Measurements from ENCODE around the gene CARMIL1. TPM values are rescaled to one million over a fixed set of nuclear protein-coding genes. Genes with fewer than 3 reads are reported as not detected.

The CARMIL1 gene
- total RNA-seq, 1 experiment from 2014 or later = 23.6 TPM

DNA sequence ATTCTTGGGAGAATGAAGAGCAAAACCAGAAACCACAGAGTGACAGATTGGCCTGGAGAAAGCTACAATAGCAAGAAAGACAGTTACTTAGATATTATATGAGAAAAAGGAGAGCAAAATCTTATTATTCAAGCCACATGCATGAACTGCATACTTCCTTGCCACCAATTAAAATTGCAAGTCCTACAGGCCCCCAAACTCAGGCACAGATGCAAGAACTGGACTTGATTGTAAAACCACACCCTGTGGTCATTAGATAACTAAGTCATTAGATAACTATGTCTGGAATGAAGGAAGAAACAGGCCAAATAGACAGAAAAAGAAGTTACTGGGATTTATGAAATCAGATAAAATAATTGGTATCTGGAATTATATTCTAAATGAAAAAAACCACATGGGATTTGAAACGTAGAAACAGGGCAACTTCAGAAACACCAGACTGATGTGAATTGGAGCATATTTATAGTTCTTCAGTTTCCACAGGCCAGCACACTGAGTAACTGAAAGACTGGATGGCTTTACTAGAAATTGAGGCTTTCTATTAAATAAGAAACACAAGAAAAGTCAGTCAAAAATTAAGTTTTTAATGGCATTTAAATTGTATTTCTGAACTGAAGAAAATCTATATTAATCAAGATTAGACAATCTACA, 49.4 kb upstream of the CARMIL1 start:
- Histone ChIP-seq H2BK15ac (ENCODE audit: low read depth, low read length) (no peak overlapping the region), H3K79me1 (ENCODE audit: insufficient read depth, low read depth, low read length, poor library complexity, severe bottlenecking) (no peaks in the 10 kb centered on the region), H2AFZ (ENCODE audit: low read length) (no peak overlapping the region), H2BK120ac (ENCODE audit: low read depth, low read length, poor library complexity, severe bottlenecking) (no peak overlapping the region), H3K9ac (ENCODE audit: extremely low read depth, insufficient read length, low read length) (no peak overlapping the region), H3K9me3 (ENCODE audit: control insufficient read depth, low read depth, low read length) (no peaks in the 10 kb centered on the region), H2BK12ac (ENCODE audit: insufficient read length, low read depth, low read length) (no peak overlapping the region), H3K4ac (ENCODE audit: low read depth, low read length) (no peak overlapping the region), H3K27ac (ENCODE audit: insufficient read length, low read depth, low read length) (no peak overlapping the region), H4K5ac (ENCODE audit: insufficient read length, low read depth, low read length) (no peak overlapping the region), H3K14ac (ENCODE audit: insufficient read depth, low read length) (no peak overlapping the region), H2BK20ac (ENCODE audit: low read depth, low read length, poor library complexity, severe bottlenecking) (no peak overlapping the region), H3K56ac (ENCODE audit: insufficient read length, low read depth, low read length) (no peak overlapping the region), H3T11ph (ENCODE audit: low read length) (no peak overlapping the region), H3K18ac (ENCODE audit: insufficient read length, low read depth, low read length) (no peak overlapping the region), H2AK5ac (ENCODE audit: insufficient read length, low read length) (no peak overlapping the region), H4K91ac (ENCODE audit: insufficient read length, low read depth, low read length) (no peak overlapping the region), H2BK5ac (ENCODE audit: insufficient read length, low read length) (no peak overlapping the region), H3K4me1 (ENCODE audit: insufficient read depth, low read length) (no peaks in the 10 kb centered on the region), H3K27me3 (ENCODE audit: insufficient read depth, low read length) (no peaks in the 10 kb centered on the region), H3K23me2 (ENCODE audit: insufficient read length, low read depth, low read length, poor library complexity, severe bottlenecking) (no peaks in the 10 kb centered on the region), H3K4me2 (ENCODE audit: insufficient read depth, insufficient read length, low read length) (no peak overlapping the region), H4K20me1 (ENCODE audit: control insufficient read depth, insufficient read depth, insufficient read length) (no peaks in the 10 kb centered on the region), H4K8ac (replicated peaks; ENCODE audit: insufficient read length, low read depth, low read length) (no peak overlapping the region), H3K79me2 (ENCODE audit: insufficient read depth, low read length) (no peaks in the 10 kb centered on the region), H3K23ac (ENCODE audit: insufficient read length, low read depth, low read length) (no peak overlapping the region)
- H3K9me3 Mint-ChIP-seq = no peaks in the 10 kb centered on the region
- H3K27ac Mint-ChIP-seq = no peak overlapping the region
- no peaks in the 10 kb centered on the region for H3K36me3 Mint-ChIP-seq (ENCODE audit: insufficient read depth in 1 of 3, low read depth in 3 of 3)
- no CpG with 5 or more reads among the region's 1 CpG for WGBS (ENCODE audit: extremely low coverage, insufficient read length, low lambda C conversion rate)
- H3K27me3 Mint-ChIP-seq (ENCODE audit: low read depth) = no peaks in the 10 kb centered on the region
- no peak for DNase-seq
- H3K4me1 Mint-ChIP-seq = no peaks in the 10 kb centered on the region
- TF ChIP-seq, protein P1, sequence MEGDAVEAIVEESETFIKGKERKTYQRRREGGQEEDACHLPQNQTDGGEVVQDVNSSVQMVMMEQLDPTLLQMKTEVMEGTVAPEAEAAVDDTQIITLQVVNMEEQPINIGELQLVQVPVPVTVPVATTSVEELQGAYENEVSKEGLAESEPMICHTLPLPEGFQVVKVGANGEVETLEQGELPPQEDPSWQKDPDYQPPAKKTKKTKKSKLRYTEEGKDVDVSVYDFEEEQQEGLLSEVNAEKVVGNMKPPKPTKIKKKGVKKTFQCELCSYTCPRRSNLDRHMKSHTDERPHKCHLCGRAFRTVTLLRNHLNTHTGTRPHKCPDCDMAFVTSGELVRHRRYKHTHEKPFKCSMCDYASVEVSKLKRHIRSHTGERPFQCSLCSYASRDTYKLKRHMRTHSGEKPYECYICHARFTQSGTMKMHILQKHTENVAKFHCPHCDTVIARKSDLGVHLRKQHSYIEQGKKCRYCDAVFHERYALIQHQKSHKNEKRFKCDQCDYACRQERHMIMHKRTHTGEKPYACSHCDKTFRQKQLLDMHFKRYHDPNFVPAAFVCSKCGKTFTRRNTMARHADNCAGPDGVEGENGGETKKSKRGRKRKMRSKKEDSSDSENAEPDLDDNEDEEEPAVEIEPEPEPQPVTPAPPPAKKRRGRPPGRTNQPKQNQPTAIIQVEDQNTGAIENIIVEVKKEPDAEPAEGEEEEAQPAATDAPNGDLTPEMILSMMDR (conservative IDR thresholded peaks at IDR 0.05) = no peak
- H3K4me3 Mint-ChIP-seq = no peak overlapping the region

Data from H9 (cell line).